LNCaP clone FGC (cell line): ENCODE measurements around the gene ZBTB37.
"Not testable (repeated sequence)": the region's sequence is repeated elsewhere in the genome, so short reads cannot be mapped to it uniquely, and the experiment has no call there.

Experiments used
- DNase-seq: peaks from one replicate; pipeline ENCODE4 v3.0.0-alpha.2; 2011; ENCODE audit warnings: low read depth
- H3K4me3 ChIP-seq: 2 replicates; pipeline ENCODE4 v1.5.1; 2011; ENCODE audit warnings: mild to moderate bottlenecking, low read depth, low read length, control low read depth
- TF ChIP-seq, protein P1 (sequence below): IDR thresholded peaks from 2 replicates; pipeline ENCODE4 v1.5.1; 2012; ENCODE audit warnings: mild to moderate bottlenecking; ENCODE audit not compliant: control insufficient read depth, insufficient read depth; ENCODE audit errors: extremely low read depth

The ZBTB37 gene

DNA sequence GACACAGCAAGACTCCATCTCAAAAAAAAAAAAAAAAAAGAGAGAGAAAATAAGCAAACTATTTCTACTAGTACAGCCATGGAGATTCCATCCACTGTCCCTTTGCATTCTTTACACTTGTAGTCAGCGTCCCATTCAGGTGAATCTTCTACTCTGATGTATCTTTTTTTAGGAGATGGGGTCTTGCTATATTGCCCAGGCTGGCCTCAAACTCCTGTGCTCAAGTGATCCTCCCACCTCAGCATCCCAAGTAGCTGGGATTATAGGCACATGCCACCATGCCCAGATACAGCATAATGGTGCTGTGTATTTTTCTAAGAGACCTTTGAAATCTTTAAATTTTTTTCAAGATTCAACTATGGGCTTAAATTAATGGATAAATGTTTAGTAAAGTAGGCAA, 35.4 kb upstream of the ZBTB37 start:
- no peak for DNase-seq
- no peak overlapping the region for H3K4me3 ChIP-seq
- TF ChIP-seq, protein P1, sequence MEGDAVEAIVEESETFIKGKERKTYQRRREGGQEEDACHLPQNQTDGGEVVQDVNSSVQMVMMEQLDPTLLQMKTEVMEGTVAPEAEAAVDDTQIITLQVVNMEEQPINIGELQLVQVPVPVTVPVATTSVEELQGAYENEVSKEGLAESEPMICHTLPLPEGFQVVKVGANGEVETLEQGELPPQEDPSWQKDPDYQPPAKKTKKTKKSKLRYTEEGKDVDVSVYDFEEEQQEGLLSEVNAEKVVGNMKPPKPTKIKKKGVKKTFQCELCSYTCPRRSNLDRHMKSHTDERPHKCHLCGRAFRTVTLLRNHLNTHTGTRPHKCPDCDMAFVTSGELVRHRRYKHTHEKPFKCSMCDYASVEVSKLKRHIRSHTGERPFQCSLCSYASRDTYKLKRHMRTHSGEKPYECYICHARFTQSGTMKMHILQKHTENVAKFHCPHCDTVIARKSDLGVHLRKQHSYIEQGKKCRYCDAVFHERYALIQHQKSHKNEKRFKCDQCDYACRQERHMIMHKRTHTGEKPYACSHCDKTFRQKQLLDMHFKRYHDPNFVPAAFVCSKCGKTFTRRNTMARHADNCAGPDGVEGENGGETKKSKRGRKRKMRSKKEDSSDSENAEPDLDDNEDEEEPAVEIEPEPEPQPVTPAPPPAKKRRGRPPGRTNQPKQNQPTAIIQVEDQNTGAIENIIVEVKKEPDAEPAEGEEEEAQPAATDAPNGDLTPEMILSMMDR: no peak

DNA sequence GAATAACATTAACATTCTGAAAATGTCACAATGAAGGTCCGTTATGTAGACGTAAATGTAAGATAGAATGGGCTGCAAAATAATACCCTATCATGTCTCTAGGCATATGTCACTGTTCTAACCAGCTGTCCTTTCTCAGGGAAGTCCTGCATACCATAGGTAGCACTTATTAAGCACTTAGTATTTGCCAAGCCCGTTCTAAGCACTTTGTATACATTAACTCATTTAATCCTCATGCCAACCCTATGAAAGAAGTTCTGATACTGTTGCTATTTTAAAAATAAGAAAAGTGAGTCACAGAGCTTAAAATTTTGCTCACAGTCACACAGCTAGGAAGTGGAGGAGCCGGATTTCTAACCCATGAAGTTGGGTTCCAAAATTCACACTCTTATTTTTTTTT, 16.1 kb upstream of the ZBTB37 start:
- DNase-seq: no peak
- TF ChIP-seq, protein P1: no peak
- H3K4me3 ChIP-seq: no peak overlapping the region

GRCh38 chr1:173853074-173853473, 15.1 kb upstream of the ZBTB37 start:
- H3K4me3 ChIP-seq: no peak overlapping the region
- TF ChIP-seq, protein P1: no peak
- DNase-seq: no peak

- TF ChIP-seq, protein P1: no peak
- DNase-seq: no peak
- H3K4me3 ChIP-seq: no peak overlapping the region
Observed at GRCh38 chr1:173856014-173856413, 12.2 kb upstream of the ZBTB37 start.

GRCh38 chr1:173856903-173857302, 11.3 kb upstream of the ZBTB37 start:
- H3K4me3 ChIP-seq: no peak overlapping the region
- no peak for DNase-seq
- TF ChIP-seq, protein P1: no peak

- TF ChIP-seq, protein P1: no peak
Observed at GRCh38 chr1:173857363-173857917, 10.7 kb upstream of the ZBTB37 start.

GRCh38 chr1:173859547-173859946, 8.6 kb upstream of the ZBTB37 start:
- H3K4me3 ChIP-seq, DNase-seq: not testable (repeated sequence)

More at GRCh38 chr1:173857363-173857917, 10.7 kb upstream of the ZBTB37 start:
- H3K4me3 ChIP-seq: no peak overlapping the region
- DNase-seq: no peak
